Measurements from ENCODE around the gene DNAJC28. TPM values are rescaled to one million over a fixed set of nuclear protein-coding genes. Genes with fewer than 3 reads are reported as not detected.
"Not testable (repeated sequence)": the region's sequence is repeated elsewhere in the genome, so short reads cannot be mapped to it uniquely, and the experiment has no call there.

DNAJC28 gene
- total and polyA plus RNA-seq, 8 donors = 0.73 to 2.0 (median 1.2) TPM

- Histone ChIP-seq H3K36me3 (peaks cover 0 to 68% (median 12%) of the 10 kb centered on the region in 3 donors), H3K27me3 (no peaks in the 10 kb centered on the region), H3K4me1 (no peaks in the 10 kb centered on the region), H3K4me3 (no peak overlapping the region), H3K9me3 (no peaks in the 10 kb centered on the region), H3K27ac (no peak overlapping the region)
- ATAC-seq = peak in 1 of 4 donors; percentile 44
- intact Hi-C loops (cut with DNase I) = no loop called here
- WGBS, 2 donors = 94 to 96% methylated on average over 2 of the region's 2 CpGs
- no peak for FAIRE-seq
- DNase-seq = no peak
- no peak for TF ChIP-seq CTCF (IDR thresholded peaks at IDR 0.05)
These were observed 22.7 kb upstream of the DNAJC28 start for GRCh38 chr21:33514229-33514628.

- TF ChIP-seq CTCF (IDR thresholded peaks at IDR 0.05) = no peak
- Histone ChIP-seq H3K27me3 (no peaks in the 10 kb centered on the region), H3K4me3 (no peak overlapping the region), H3K9me3 (no peaks in the 10 kb centered on the region), H3K4me1 (no peaks in the 10 kb centered on the region), H3K36me3 (peaks cover 0 to 66% (median 17%) of the 10 kb centered on the region in 3 donors), H3K27ac (no peak overlapping the region)
- WGBS, 2 donors = 98 to 99% methylated on average over 3 of the region's 3 CpGs
- FAIRE-seq (no peak), ATAC-seq (no peak), DNase-seq (no peak)
- intact Hi-C loops (cut with DNase I) = no loop called here
These were observed 21.0 kb upstream of the DNAJC28 start for GRCh38 chr21:33512481-33512880.

- Histone ChIP-seq H3K27ac (no peak overlapping the region), H3K4me3 (no peak overlapping the region), H3K27me3 (no peaks in the 10 kb centered on the region), H3K36me3 (peaks cover 0 to 64% (median 14%) of the 10 kb centered on the region in 3 donors), H3K4me1 (no peaks in the 10 kb centered on the region), H3K9me3 (no peaks in the 10 kb centered on the region)
- ATAC-seq (no peak), DNase-seq (no peak), FAIRE-seq (no peak)
- intact Hi-C loops (cut with DNase I) = no loop called here
- WGBS, 2 donors = 94 to 98% methylated on average over 4 of the region's 4 CpGs
- TF ChIP-seq CTCF (IDR thresholded peaks at IDR 0.05) = no peak
These were observed 20.1 kb upstream of the DNAJC28 start for GRCh38 chr21:33511639-33512038.

GRCh38 chr21:33510826-33511225 lies 19.3 kb upstream of the DNAJC28 start:
- no peak for FAIRE-seq
- Histone ChIP-seq H3K9me3 (no peaks in the 10 kb centered on the region), H3K4me3 (no peak overlapping the region), H3K4me1 (no peaks in the 10 kb centered on the region), H3K27ac (no peak overlapping the region), H3K27me3 (no peaks in the 10 kb centered on the region), H3K36me3 (peaks cover 0 to 60% (median 13%) of the 10 kb centered on the region in 3 donors)
- no peak for TF ChIP-seq CTCF (IDR thresholded peaks at IDR 0.05)
- 94% methylated on average over 8 of the region's 8 CpGs for WGBS, 2 donors
- intact Hi-C loops (cut with DNase I) = no loop called here
- ATAC-seq = no peak
- no peak for DNase-seq

- FAIRE-seq; H3K9me3 ChIP-seq; H3K4me3 ChIP-seq; intact Hi-C loops (cut with DNase I); H3K27me3 ChIP-seq; ATAC-seq; H3K27ac ChIP-seq; DNase-seq; H3K4me1 ChIP-seq: not testable (repeated sequence)
- WGBS, 2 donors = 97% methylated on average over 1 of the region's 1 CpG
- peaks cover 0 to 38% (median 10%) of the 10 kb centered on the region in 3 donors for H3K36me3 ChIP-seq
These were observed 15.5 kb upstream of the DNAJC28 start for GRCh38 chr21:33507003-33507402.

All from pancreas (tissue), 10 donors.